GM06990 (cell line): ENCODE data around the gene TTF1.

Source experiments
- DNase-seq: peaks from one replicate; pipeline ENCODE4 v3.0.0-alpha.2; 2011; ENCODE audit not compliant: insufficient read length; ENCODE audit errors: extremely low read depth
- H3K27me3 ChIP-seq: replicated peaks from 2 replicates; pipeline ENCODE4 v1.6.0; 2011; ENCODE audit warnings: low read length; ENCODE audit not compliant: control insufficient read depth, insufficient read depth
- H3K36me3 ChIP-seq: 2 replicates; pipeline ENCODE4 v1.5.1; 2011; ENCODE audit warnings: low read length; ENCODE audit not compliant: control insufficient read depth, insufficient read depth
- H3K4me3 ChIP-seq: replicated peaks from 2 replicates; pipeline ENCODE4 v1.5.1; 2011; ENCODE audit warnings: low read depth, mild to moderate bottlenecking, control low read depth, low read length
- TF ChIP-seq, protein P1 (sequence below): IDR thresholded peaks from 2 replicates; pipeline ENCODE4 v1.5.1; 2011; ENCODE audit warnings: low read length, control low read depth, mild to moderate bottlenecking, inconsistent platforms; ENCODE audit not compliant: insufficient read depth, poor library complexity, severe bottlenecking

The TTF1 gene

DNA sequence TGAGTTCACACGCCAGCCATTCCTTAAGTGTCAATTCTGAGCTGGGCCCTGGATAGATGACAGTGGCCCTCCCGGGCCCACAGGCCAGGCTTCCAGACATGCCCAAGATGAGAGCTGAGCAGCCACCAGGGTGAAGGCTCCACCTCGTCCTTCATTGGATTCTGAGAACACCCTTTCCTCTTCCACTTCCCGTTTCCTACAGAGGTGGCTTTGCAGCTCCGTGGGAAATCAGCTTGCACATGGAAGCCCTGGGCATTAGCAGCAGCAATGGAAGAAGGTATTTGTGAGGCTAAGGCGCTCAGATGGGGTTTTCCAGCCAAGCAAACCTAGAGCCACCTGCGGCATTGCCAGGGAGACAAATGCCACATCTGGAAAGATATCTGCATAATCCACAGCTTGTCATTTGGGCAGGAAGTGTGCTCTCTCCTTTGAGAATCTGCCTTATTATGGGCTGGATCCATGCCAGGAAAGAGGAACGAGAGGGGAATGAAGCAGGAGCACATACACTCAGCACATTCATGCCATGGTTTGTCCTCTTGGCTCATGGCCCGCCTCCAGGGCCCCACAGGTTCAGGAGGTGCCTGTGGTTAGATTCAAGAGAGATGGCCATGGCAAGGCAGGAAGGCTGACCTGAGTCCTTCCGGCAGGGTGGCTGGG, 37.4 kb upstream of the TTF1 start:
- Histone ChIP-seq H3K27me3 (no peaks in the 10 kb centered on the region; the same call in 1 of the 2 replicates), H3K4me3 (no peak overlapping the region), H3K36me3 (no peaks in the 10 kb centered on the region)
- TF ChIP-seq, protein P1, sequence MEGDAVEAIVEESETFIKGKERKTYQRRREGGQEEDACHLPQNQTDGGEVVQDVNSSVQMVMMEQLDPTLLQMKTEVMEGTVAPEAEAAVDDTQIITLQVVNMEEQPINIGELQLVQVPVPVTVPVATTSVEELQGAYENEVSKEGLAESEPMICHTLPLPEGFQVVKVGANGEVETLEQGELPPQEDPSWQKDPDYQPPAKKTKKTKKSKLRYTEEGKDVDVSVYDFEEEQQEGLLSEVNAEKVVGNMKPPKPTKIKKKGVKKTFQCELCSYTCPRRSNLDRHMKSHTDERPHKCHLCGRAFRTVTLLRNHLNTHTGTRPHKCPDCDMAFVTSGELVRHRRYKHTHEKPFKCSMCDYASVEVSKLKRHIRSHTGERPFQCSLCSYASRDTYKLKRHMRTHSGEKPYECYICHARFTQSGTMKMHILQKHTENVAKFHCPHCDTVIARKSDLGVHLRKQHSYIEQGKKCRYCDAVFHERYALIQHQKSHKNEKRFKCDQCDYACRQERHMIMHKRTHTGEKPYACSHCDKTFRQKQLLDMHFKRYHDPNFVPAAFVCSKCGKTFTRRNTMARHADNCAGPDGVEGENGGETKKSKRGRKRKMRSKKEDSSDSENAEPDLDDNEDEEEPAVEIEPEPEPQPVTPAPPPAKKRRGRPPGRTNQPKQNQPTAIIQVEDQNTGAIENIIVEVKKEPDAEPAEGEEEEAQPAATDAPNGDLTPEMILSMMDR = no peak
- no peak for DNase-seq

DNA sequence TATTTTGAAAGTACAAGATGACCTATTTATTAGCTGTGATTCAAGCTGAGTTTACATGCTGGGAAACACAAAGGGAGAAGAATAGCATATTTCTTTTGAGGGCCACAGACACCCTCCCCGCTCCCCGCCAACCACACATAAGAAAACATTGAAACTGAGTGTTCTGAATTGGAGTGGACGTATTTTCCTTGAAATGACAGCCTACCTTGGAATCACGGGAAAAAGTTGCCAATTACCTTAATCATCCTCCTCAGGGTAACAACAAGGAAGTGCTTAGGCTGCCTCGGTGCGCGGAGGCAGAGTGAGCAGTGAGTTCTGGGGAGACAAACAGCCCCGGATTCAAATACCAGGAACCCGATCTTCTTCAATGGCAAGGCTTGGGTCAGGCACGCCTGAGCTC, 34.8 kb upstream of the TTF1 start:
- Histone ChIP-seq H3K27me3 (no peaks in the 10 kb centered on the region; the same call in 1 of the 2 replicates), H3K4me3 (no peak overlapping the region), H3K36me3 (no peaks in the 10 kb centered on the region)
- no peak for DNase-seq
- TF ChIP-seq, protein P1 = no peak

DNA sequence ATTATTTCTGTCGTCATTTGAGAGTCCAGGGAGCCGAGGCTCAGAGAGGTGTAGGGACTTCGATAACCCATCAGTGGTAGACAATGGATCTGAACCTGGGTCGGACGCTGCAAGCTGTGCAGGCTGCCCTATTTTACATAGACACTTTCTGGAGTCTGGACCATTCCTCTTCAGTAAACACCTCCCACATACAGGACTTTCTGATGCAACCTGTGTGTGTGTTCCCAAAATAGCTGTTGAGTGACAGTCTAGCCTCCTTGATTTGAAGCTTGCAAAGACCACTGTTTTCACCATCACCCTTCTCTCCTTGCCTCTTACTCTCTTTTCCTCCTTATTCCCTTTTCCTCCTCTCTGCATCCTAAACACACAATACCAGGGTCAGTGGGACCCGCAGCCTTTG, 34.1 kb upstream of the TTF1 start:
- H3K27me3 ChIP-seq = no peaks in the 10 kb centered on the region; the same call in 1 of the 2 replicates
- H3K36me3 ChIP-seq = no peaks in the 10 kb centered on the region
- no peak overlapping the region for H3K4me3 ChIP-seq
- no peak for DNase-seq
- TF ChIP-seq, protein P1 = no peak

DNA sequence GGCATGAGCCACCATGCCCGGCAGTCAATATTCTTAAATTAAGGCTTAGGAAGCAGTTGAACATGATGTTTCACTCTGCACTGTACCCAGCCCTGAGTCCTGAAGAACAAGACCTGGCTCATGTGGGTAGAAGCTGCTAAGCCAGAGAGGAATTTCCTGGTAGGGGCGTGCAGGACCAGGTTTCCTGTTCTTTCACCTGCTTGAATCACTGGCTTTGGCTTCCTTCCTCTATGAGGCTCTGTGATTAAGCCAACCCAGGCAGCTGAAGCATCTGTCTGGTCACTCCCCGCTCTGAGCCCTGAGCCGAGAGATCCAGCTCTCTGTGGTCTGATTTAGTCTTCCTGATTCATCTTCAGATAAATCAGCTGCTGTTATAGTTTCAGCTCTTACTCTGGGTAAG, 32.5 kb upstream of the TTF1 start:
- TF ChIP-seq, protein P1 = no peak
- Histone ChIP-seq H3K36me3 (no peaks in the 10 kb centered on the region), H3K4me3 (no peak overlapping the region), H3K27me3 (no peaks in the 10 kb centered on the region; the same call in 1 of the 2 replicates)
- no peak for DNase-seq

DNA sequence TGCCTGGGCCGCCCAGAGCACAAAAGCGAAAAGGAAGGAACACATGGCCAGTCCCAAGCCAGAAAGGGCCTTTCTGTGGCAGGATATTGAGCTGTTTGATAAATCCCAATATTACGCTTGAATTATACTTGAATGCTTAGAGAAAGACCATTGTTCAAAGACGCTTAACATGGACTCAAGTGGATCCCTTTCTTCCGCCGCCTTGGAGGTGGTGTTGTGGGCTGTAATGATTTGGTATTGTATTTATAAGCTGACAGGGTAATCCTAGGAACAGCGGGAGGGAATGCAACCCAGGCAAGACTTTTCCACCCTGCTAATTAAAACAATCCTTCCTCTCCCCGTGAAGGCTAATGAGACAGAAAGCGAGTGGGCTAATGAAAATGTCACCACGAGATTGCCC, 28.2 kb upstream of the TTF1 start:
- Histone ChIP-seq H3K27me3 (peaks cover 3% of the 10 kb centered on the region), H3K4me3 (no peak overlapping the region), H3K36me3 (no peaks in the 10 kb centered on the region)
- TF ChIP-seq, protein P1 = no peak
- no peak for DNase-seq

DNA sequence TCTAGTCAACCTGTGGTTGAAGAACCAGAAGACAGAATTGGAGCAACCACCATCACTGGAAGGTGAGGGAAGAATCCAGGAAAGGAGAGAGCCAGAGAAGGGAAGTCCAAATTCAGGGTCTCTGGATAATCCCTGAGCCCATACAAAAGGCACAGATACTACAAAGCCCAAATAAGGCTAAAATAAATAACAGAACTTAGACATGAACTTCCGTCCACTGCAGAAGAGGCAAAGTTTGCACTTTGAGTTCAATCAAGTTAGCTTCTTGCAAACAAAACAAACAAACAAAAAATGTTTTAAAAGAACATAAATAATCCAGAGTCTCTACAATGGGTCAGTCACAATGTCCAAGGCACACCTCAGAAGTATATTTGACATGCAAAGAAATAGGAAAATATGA, 24.4 kb upstream of the TTF1 start:
- Histone ChIP-seq H3K36me3 (no peaks in the 10 kb centered on the region), H3K27me3 (peaks cover 5% of the 10 kb centered on the region), H3K4me3 (no peak overlapping the region)
- no peak for DNase-seq
- TF ChIP-seq, protein P1 = no peak
